A172 (cell line): ENCODE data around the gene HMG20B. TPM values are rescaled to one million over a fixed set of nuclear protein-coding genes. Genes with fewer than 3 reads are reported as not detected.
"Not testable (repeated sequence)": the region's sequence is repeated elsewhere in the genome, so short reads cannot be mapped to it uniquely, and the experiment has no call there.

Experiments
- DNase-seq: peaks from one replicate; pipeline ENCODE4 v3.0.0-alpha.2; 2015; ENCODE audit warnings: low spot score
- total RNA-seq: library from RNA; depleted of rRNA; stranded (reverse); fragments of >200 nt; shearing (Covaris generic); gene quantifications from 2 replicates; pipeline ENCODE4 v1.2.3, GENCODE V29; 2014

The HMG20B gene
- total RNA-seq, 1 experiment from 2014 or later: 260 TPM

- DNase-seq: no peak
Measured at GRCh38 chr19:3556423-3556977, 16.2 kb upstream of the HMG20B start.

- no peak for DNase-seq
Measured at GRCh38 chr19:3556978-3557460, 15.7 kb upstream of the HMG20B start.

- DNase-seq: peak; percentile 87
Measured at GRCh38 chr19:3557461-3558248, 15.1 kb upstream of the HMG20B start, which contains the start of gene MFSD12. TSS of gene MFSD12 (minus strand) at chr19:3557586. CDS start at chr19:3557403, 183 bp downstream.

GRCh38 chr19:3563709-3564524 lies 8.8 kb upstream of the HMG20B start:
- DNase-seq: no peak

- DNase-seq: peak; percentile 96
Measured at GRCh38 chr19:3565139-3565538, 7.6 kb upstream of the HMG20B start.

- not testable (repeated sequence) for DNase-seq
Measured at GRCh38 chr19:3570042-3570441, 2.7 kb upstream of the HMG20B start.

GRCh38 chr19:3570606-3571011 lies 2.1 kb upstream of the HMG20B start:
- DNase-seq: no peak

- peak; percentile 99 for DNase-seq
Measured at GRCh38 chr19:3572132-3572854, 451 bp upstream of the HMG20B start.

- DNase-seq: no peak
Measured at GRCh38 chr19:3573162-3573857, 566 bp downstream of the HMG20B start.

GRCh38 chr19:3573858-3574637 lies 1.3 kb downstream of the HMG20B start:
- DNase-seq: peak; percentile 96

- DNase-seq: no peak
Measured at GRCh38 chr19:3575260-3575741, 2.6 kb downstream of the HMG20B start.

- DNase-seq: no peak
Measured at GRCh38 chr19:3575949-3576673, 3.4 kb downstream of the HMG20B start.

GRCh38 chr19:3576696-3577443 lies 4.1 kb downstream of the HMG20B start:
- DNase-seq: no peak

- DNase-seq: no peak
Measured at GRCh38 chr19:3577723-3578344, 5.1 kb downstream of the HMG20B start.

- DNase-seq: no peak
Measured at GRCh38 chr19:3578390-3578789, 5.6 kb downstream of the HMG20B start.

GRCh38 chr19:3580156-3580934 lies 7.6 kb downstream of the HMG20B start:
- peak; percentile 96 for DNase-seq

GRCh38 chr19:3581792-3582191 lies 9.0 kb downstream of the HMG20B start:
- not testable (repeated sequence) for DNase-seq
